D721Med (cell line): ENCODE results near the gene ATPAF1.
A peak's percentile ranks its signal among the peaks of the same experiment; 100 is the strongest.

Experiments used
- DNase-seq: peaks from one replicate; pipeline ENCODE4 v3.0.0; 2011; ENCODE audit warnings: low spot score; ENCODE audit not compliant: insufficient read length
- FAIRE-seq: peaks from 2 replicates; lab custom pipeline; 2011; peaks lifted over from hg19 to GRCh38; lab: Jason Lieb, UNC
- CTCF ChIP-seq: IDR thresholded peaks from 2 replicates; pipeline ENCODE4 v1.5.1; 2012; ENCODE audit warnings: mild to moderate bottlenecking, control low read depth; ENCODE audit not compliant: insufficient read depth; ENCODE audit errors: missing control alignments

ATPAF1 gene

GRCh38 chr1:46667782-46668760 is at the start of gene ATPAF1:
TSS of gene ATPAF1 (minus strand) at chr1:46668364. CDS start at chr1:46668322, 42 bp downstream.
- DNase-seq = peak; percentile 42
- no peak for TF ChIP-seq CTCF
- FAIRE-seq = no peak

- no peak for FAIRE-seq
- TF ChIP-seq CTCF = no peak
- DNase-seq = no peak
These were observed 49.5 kb upstream of the ATPAF1 start for GRCh38 chr1:46717654-46718053.

- TF ChIP-seq CTCF = no peak
- no peak for DNase-seq
- no peak for FAIRE-seq
These were observed 46.8 kb upstream of the ATPAF1 start for GRCh38 chr1:46714976-46715375.

- no peak for TF ChIP-seq CTCF
- FAIRE-seq = no peak
- DNase-seq = no peak
These were observed 40.0 kb upstream of the ATPAF1 start for GRCh38 chr1:46708121-46708520.

- DNase-seq (no peak), FAIRE-seq (no peak)
- no peak for TF ChIP-seq CTCF
These were observed 37.2 kb upstream of the ATPAF1 start for GRCh38 chr1:46705408-46705807.

- DNase-seq = no peak
- FAIRE-seq = no peak
- TF ChIP-seq CTCF = no peak
These were observed 35.9 kb upstream of the ATPAF1 start for GRCh38 chr1:46703927-46704641.

GRCh38 chr1:46699666-46700065 is 31.5 kb upstream of the ATPAF1 start:
- DNase-seq = no peak
- FAIRE-seq = no peak
- no peak for TF ChIP-seq CTCF
